Liver (tissue), 9 donors: ENCODE data around the gene SLC9A4. TPM values are rescaled to one million over a fixed set of nuclear protein-coding genes. Genes with fewer than 3 reads are reported as not detected.

Experiments
- DNase-seq: peaks from one replicate; pipeline ENCODE4 v3.0.0-alpha.2; 2017; ENCODE audit warnings: low spot score
- H3K27ac ChIP-seq, 2 donors: one replicate each; pipeline ENCODE4 v1.7.0; 2013; ENCODE audit warnings: inconsistent platforms in 2 of 2, low read length in 2 of 2, control low read depth in 1 of 2, low read depth in 1 of 2, mild to moderate bottlenecking in 1 of 2
- H3K27me3 ChIP-seq, 4 donors: one replicate each; pipeline versions ENCODE4 v1.6.1 to v1.7.0; 2013; ENCODE audit warnings: low read length in 3 of 4, inconsistent platforms in 1 of 4, mild to moderate bottlenecking in 1 of 4, moderate library complexity in 1 of 4; ENCODE audit not compliant: control insufficient read depth in 4 of 4, insufficient read depth in 4 of 4
- H3K36me3 ChIP-seq, 4 donors: one replicate each; pipeline versions ENCODE4 v1.6.1 to v1.7.0; 2013; ENCODE audit warnings: low read length in 3 of 4, mild to moderate bottlenecking in 3 of 4, low read depth in 1 of 4, moderate library complexity in 1 of 4; ENCODE audit not compliant: control insufficient read depth in 4 of 4, insufficient read depth in 3 of 4
- H3K4me1 ChIP-seq, 4 donors: one replicate each; pipeline versions ENCODE4 v1.6.1 to v1.7.0; 2013; ENCODE audit warnings: low read length in 3 of 4, mild to moderate bottlenecking in 3 of 4, moderate library complexity in 1 of 4; ENCODE audit not compliant: control insufficient read depth in 4 of 4, insufficient read depth in 4 of 4
- H3K4me3 ChIP-seq, 3 donors: one replicate each; pipeline versions ENCODE4 v1.6.1 to v1.7.0; 2013; ENCODE audit warnings: low read length in 3 of 3, control low read depth in 1 of 3, low read depth in 1 of 3, mild to moderate bottlenecking in 1 of 3
- H3K9ac ChIP-seq, 2 donors: one replicate each; pipeline ENCODE4 v1.7.0; 2013; ENCODE audit warnings: low read length in 2 of 2, mild to moderate bottlenecking in 2 of 2, moderate library complexity in 2 of 2, control low read depth in 1 of 2, low read depth in 1 of 2
- H3K9me3 ChIP-seq, 4 donors: one replicate each; pipeline versions ENCODE4 v1.6.1 to v1.7.0; 2013; ENCODE audit warnings: low read length in 3 of 4; ENCODE audit not compliant: control insufficient read depth in 4 of 4
- ATF3 ChIP-seq: IDR thresholded peaks from 2 replicates; pipeline ENCODE4 v1.6.1; 2016; ENCODE audit warnings: antibody characterized with exemption
- EGR1 ChIP-seq, 2 donors: IDR thresholded peaks; 2 replicates each; pipeline ENCODE4 v1.6.1; 2016 to 2018; ENCODE audit warnings: antibody characterized with exemption in 2 of 2, low read depth in 2 of 2
- FOXA1 ChIP-seq: IDR thresholded peaks from 2 replicates; pipeline ENCODE4 v1.6.1; 2016; ENCODE audit warnings: antibody characterized with exemption
- HNF4A ChIP-seq, 2 donors: conservative IDR thresholded peaks; 2 replicates each; pipeline ENCODE4 v1.6.1; 2016; ENCODE audit warnings: antibody characterized with exemption in 2 of 2, mild to moderate bottlenecking in 2 of 2
- HNF4G ChIP-seq: IDR thresholded peaks from 2 replicates; pipeline ENCODE4 v1.6.1; 2016; ENCODE audit warnings: antibody characterized with exemption
- JUND ChIP-seq, 2 donors: IDR thresholded peaks; 2 replicates each; pipeline ENCODE4 v1.6.1; 2016; ENCODE audit warnings: antibody characterized with exemption in 2 of 2
- NR2F2 ChIP-seq: IDR thresholded peaks from 2 replicates; pipeline ENCODE4 v1.6.1; 2016; ENCODE audit warnings: antibody characterized with exemption
- RAD21 ChIP-seq, 2 donors: IDR thresholded peaks; 2 replicates each; pipeline ENCODE4 v1.6.1; 2016; ENCODE audit warnings: antibody characterized with exemption in 2 of 2, mild to moderate bottlenecking in 2 of 2
- RXRA ChIP-seq, 2 donors: IDR thresholded peaks; 2 replicates each; pipeline ENCODE4 v1.6.1; 2017 to 2018; ENCODE audit warnings: antibody characterized with exemption in 2 of 2, mild to moderate bottlenecking in 1 of 2
- SP1 ChIP-seq: IDR thresholded peaks from 2 replicates; pipeline ENCODE4 v1.6.1; 2018; ENCODE audit warnings: antibody characterized with exemption, mild to moderate bottlenecking
- YY1 ChIP-seq: IDR thresholded peaks from 2 replicates; pipeline ENCODE4 v1.6.1; 2016; ENCODE audit warnings: antibody characterized with exemption, mild to moderate bottlenecking
- WGBS: extraction: QIAGEN DNeasy Blood & Tissue Kit; methylation state at CpG from one replicate; pipeline ENCODE4 v1.1.7; 2013; 5-methylcytosine and 5-hydroxymethylcytosine counted together
- polyA plus RNA-seq, 2 donors: library from polyadenylated mRNA; stranded (reverse) in 1 of 2; unstranded in 1 of 2; fragments of 200-250 nt in 1 of 2; fragments of >200 nt in 1 of 2; fragmentation: Nextera tagmentation in 1 of 2; extraction: Ambion mirVana in 1 of 2; gene quantifications; one replicate each; pipeline versions ENCODE4 v1.2.1 to v1.2.3, GENCODE V29; 2013 to 2015
- total RNA-seq, 2 donors: library from RNA; depleted of rRNA; stranded (reverse); fragments of >200 nt; gene quantifications; one replicate each; pipeline ENCODE4 v1.2.3, GENCODE V29; 2014
- TF ChIP-seq, protein P1 (sequence below): IDR thresholded peaks from 2 replicates; pipeline ENCODE4 v1.6.1; 2016; ENCODE audit warnings: antibody characterized with exemption
- TF ChIP-seq, protein P2 (sequence below): fragments of 150-350 bp; IDR thresholded peaks from 2 replicates; pipeline ENCODE4 v1.5.1; 2017; ENCODE audit warnings: improper control_type of control experiment, low read depth, low read length; ENCODE audit not compliant: missing input control
- TF ChIP-seq, protein P3 (sequence below): IDR thresholded peaks from 2 replicates; pipeline ENCODE4 v1.6.1; 2016; ENCODE audit warnings: antibody characterized with exemption, mild to moderate bottlenecking
- TF ChIP-seq, protein P4 (sequence below): IDR thresholded peaks from 2 replicates; pipeline ENCODE4 v1.6.1; 2016; ENCODE audit warnings: antibody characterized with exemption
- donor health status: healthy.
- donor health status: healthy.
- donor health status: healthy.
- donor health status: healthy.
- donor health status: healthy.

The SLC9A4 gene
- total and polyA plus RNA-seq, 4 donors = not detected

GRCh38 chr2:102460467-102460866 is 12.6 kb upstream of the SLC9A4 start (continued):
- TF ChIP-seq, protein P1, sequence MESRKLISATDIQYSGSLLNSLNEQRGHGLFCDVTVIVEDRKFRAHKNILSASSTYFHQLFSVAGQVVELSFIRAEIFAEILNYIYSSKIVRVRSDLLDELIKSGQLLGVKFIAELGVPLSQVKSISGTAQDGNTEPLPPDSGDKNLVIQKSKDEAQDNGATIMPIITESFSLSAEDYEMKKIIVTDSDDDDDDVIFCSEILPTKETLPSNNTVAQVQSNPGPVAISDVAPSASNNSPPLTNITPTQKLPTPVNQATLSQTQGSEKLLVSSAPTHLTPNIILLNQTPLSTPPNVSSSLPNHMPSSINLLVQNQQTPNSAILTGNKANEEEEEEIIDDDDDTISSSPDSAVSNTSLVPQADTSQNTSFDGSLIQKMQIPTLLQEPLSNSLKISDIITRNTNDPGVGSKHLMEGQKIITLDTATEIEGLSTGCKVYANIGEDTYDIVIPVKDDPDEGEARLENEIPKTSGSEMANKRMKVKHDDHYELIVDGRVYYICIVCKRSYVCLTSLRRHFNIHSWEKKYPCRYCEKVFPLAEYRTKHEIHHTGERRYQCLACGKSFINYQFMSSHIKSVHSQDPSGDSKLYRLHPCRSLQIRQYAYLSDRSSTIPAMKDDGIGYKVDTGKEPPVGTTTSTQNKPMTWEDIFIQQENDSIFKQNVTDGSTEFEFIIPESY = no peak

DNA sequence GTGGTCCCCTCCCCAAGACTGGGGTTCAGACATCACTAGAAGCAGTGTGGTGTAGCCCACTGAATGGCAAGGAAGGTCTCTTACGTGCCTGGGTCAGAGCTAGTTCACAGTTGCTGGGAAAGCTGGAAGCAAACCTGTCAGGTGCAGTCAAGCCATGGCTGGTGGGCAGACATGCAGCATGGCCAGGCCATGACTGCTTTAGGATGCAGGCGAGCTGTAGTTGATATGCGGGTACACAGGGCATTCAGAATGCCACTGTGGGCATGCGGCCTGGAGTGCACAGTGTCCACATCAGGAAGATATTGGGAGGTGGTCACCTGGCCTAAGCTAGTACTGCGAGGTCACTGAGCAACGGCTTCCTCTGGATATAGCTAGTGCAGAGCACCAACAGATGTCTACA is 11.8 kb upstream of the SLC9A4 start:
- H3K9me3 ChIP-seq = no peaks in the 10 kb centered on the region
- peaks cover 0 to 3% (median 0%) of the 10 kb centered on the region in 4 donors for H3K27me3 ChIP-seq
- H3K36me3 ChIP-seq = no peaks in the 10 kb centered on the region
- no peaks in the 10 kb centered on the region for H3K4me1 ChIP-seq
- H3K4me3 ChIP-seq = no peak overlapping the region
- 88% methylated on average over 6 of the region's 6 CpGs for WGBS
- TF ChIP-seq JUND (IDR thresholded peaks at IDR 0.05) = no peak
- TF ChIP-seq, protein P2, sequence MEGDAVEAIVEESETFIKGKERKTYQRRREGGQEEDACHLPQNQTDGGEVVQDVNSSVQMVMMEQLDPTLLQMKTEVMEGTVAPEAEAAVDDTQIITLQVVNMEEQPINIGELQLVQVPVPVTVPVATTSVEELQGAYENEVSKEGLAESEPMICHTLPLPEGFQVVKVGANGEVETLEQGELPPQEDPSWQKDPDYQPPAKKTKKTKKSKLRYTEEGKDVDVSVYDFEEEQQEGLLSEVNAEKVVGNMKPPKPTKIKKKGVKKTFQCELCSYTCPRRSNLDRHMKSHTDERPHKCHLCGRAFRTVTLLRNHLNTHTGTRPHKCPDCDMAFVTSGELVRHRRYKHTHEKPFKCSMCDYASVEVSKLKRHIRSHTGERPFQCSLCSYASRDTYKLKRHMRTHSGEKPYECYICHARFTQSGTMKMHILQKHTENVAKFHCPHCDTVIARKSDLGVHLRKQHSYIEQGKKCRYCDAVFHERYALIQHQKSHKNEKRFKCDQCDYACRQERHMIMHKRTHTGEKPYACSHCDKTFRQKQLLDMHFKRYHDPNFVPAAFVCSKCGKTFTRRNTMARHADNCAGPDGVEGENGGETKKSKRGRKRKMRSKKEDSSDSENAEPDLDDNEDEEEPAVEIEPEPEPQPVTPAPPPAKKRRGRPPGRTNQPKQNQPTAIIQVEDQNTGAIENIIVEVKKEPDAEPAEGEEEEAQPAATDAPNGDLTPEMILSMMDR = no peak
- no peak for TF ChIP-seq RXRA (IDR thresholded peaks at IDR 0.05)
- no peak for TF ChIP-seq HNF4A (conservative IDR thresholded peaks at IDR 0.05)
- TF ChIP-seq YY1 = no peak
- no peak for TF ChIP-seq FOXA1
- TF ChIP-seq, protein P3, sequence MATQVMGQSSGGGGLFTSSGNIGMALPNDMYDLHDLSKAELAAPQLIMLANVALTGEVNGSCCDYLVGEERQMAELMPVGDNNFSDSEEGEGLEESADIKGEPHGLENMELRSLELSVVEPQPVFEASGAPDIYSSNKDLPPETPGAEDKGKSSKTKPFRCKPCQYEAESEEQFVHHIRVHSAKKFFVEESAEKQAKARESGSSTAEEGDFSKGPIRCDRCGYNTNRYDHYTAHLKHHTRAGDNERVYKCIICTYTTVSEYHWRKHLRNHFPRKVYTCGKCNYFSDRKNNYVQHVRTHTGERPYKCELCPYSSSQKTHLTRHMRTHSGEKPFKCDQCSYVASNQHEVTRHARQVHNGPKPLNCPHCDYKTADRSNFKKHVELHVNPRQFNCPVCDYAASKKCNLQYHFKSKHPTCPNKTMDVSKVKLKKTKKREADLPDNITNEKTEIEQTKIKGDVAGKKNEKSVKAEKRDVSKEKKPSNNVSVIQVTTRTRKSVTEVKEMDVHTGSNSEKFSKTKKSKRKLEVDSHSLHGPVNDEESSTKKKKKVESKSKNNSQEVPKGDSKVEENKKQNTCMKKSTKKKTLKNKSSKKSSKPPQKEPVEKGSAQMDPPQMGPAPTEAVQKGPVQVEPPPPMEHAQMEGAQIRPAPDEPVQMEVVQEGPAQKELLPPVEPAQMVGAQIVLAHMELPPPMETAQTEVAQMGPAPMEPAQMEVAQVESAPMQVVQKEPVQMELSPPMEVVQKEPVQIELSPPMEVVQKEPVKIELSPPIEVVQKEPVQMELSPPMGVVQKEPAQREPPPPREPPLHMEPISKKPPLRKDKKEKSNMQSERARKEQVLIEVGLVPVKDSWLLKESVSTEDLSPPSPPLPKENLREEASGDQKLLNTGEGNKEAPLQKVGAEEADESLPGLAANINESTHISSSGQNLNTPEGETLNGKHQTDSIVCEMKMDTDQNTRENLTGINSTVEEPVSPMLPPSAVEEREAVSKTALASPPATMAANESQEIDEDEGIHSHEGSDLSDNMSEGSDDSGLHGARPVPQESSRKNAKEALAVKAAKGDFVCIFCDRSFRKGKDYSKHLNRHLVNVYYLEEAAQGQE = no peak
- TF ChIP-seq, protein P1 = no peak
- no peak for TF ChIP-seq SP1
- TF ChIP-seq ATF3 = no peak
- TF ChIP-seq, protein P4, sequence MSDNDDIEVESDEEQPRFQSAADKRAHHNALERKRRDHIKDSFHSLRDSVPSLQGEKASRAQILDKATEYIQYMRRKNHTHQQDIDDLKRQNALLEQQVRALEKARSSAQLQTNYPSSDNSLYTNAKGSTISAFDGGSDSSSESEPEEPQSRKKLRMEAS = no peak
- no peak for TF ChIP-seq NR2F2
- TF ChIP-seq EGR1 (IDR thresholded peaks at IDR 0.05; ENCODE audit: low read depth in 2 of 2) = no peak
- TF ChIP-seq RAD21 (IDR thresholded peaks at IDR 0.05) = no peak
- TF ChIP-seq HNF4G = no peak
- H3K9ac ChIP-seq = no peak overlapping the region
- no peak overlapping the region for H3K27ac ChIP-seq
- DNase-seq = no peak
